Astrocyte (in vitro differentiated cells and primary cell): ENCODE data around the gene EP400.

Experiments used
- CTCF ChIP-seq: IDR thresholded peaks from 2 replicates; pipeline ENCODE4 v1.5.1; 2011; ENCODE audit warnings: low read depth, mild to moderate bottlenecking, inconsistent platforms, low read length, moderate library complexity; ENCODE audit not compliant: insufficient read depth
- EZH2 ChIP-seq: IDR thresholded peaks from 2 replicates; pipeline ENCODE4 v1.6.1; 2012; ENCODE audit warnings: mild to moderate bottlenecking, low read length, inconsistent platforms; ENCODE audit not compliant: insufficient read depth

- TF ChIP-seq CTCF = no peak
- no peak for TF ChIP-seq EZH2
Measured at GRCh38 chr12:131979606-131980005, 29.9 kb downstream of the EP400 start.
